Superior temporal gyrus (tissue), 1 donor: ENCODE measurements around the gene GPATCH2L.

Experiments used
- DNase-seq: peaks from one replicate; pipeline ENCODE4 v3.0.0-alpha.2; 2016; ENCODE audit errors: extremely low spot score

The GPATCH2L gene

GRCh38 chr14:76257111-76257803, 105.5 kb downstream of the GPATCH2L start:
- DNase-seq, result no peak

GRCh38 chr14:76257842-76258397, 106.2 kb downstream of the GPATCH2L start:
- DNase-seq, result no peak

GRCh38 chr14:76259029-76259735, 107.5 kb downstream of the GPATCH2L start:
- DNase-seq, result no peak

- no peak for DNase-seq
Observed at GRCh38 chr14:76260749-76261148, 109.0 kb downstream of the GPATCH2L start.

- no peak for DNase-seq
Observed at GRCh38 chr14:76261371-76261811, 109.7 kb downstream of the GPATCH2L start.

- no peak for DNase-seq
Observed at GRCh38 chr14:76262641-76263040, 110.9 kb downstream of the GPATCH2L start.
